ENCODE measurements around the gene PHF21A. TPM values are rescaled to one million over a fixed set of nuclear protein-coding genes. Genes with fewer than 3 reads are reported as not detected.
A peak's percentile ranks its signal among the peaks of the same experiment; 100 is the strongest.

The PHF21A gene
- total RNA-seq, 1 experiment from 2014 or later, result 8.2 TPM

GRCh38 chr11:45997599-45997998 lies 123.7 kb downstream of the PHF21A start:
- Histone ChIP-seq H3K4me2 (ENCODE audit: low read length) (no peak overlapping the region), H3K36me3 (ENCODE audit: low read depth, low read length) (no peaks in the 10 kb centered on the region), H3K79me2 (ENCODE audit: low read length) (no peaks in the 10 kb centered on the region), H3K9me3 (ENCODE audit: low read length) (no peaks in the 10 kb centered on the region), H3F3A (ENCODE audit: low read length, unreplicated experiment) (no peaks in the 10 kb centered on the region), H3K9ac (ENCODE audit: low read length) (no peak overlapping the region), H3K9me2 (replicated peaks; ENCODE audit: low read length) (no peaks in the 10 kb centered on the region), H3K4me1 (ENCODE audit: insufficient read depth, low read length) (no peaks in the 10 kb centered on the region), H3K27ac (ENCODE audit: low read length) (no peak overlapping the region), H4K20me1 (ENCODE audit: low read length) (no peaks in the 10 kb centered on the region), H3K4me3 (ENCODE audit: low read length) (no peak overlapping the region), H3K27me3 (ENCODE audit: low read length) (no peaks in the 10 kb centered on the region), H2AFZ (ENCODE audit: low read length) (no peak overlapping the region)
- intact Hi-C loops (cut with micrococcal nuclease), result no loop called here
- CTCF ChIA-PET, result no interaction called here
- DNase-seq, result peak; percentile 9
- TF ChIP-seq CTCF (conservative IDR thresholded peaks at IDR 0.05; ENCODE audit: low read depth, low read length) (no peak), EZH2 (IDR thresholded peaks at IDR 0.05; ENCODE audit: low read length, unreplicated experiment) (no peak), EZH2phosphoT487 (IDR thresholded peaks at IDR 0.05; ENCODE audit: borderline replicate concordance, low read length) (no peak)
- BruUV-seq (replicated peaks), result TSS peak; percentile 15
- ATAC-seq, result no peak
- POLR2A ChIA-PET (ENCODE audit: unreplicated experiment), result no interaction called here

- H2AFZ ChIP-seq (ENCODE audit: low read length), result no peak overlapping the region
- H3K9me2 ChIP-seq (replicated peaks; ENCODE audit: low read length), result no peaks in the 10 kb centered on the region
- H3K36me3 ChIP-seq (ENCODE audit: low read depth, low read length), result no peaks in the 10 kb centered on the region
- no peaks in the 10 kb centered on the region for H3K9me3 ChIP-seq (ENCODE audit: low read length)
- H3K4me1 ChIP-seq (ENCODE audit: insufficient read depth, low read length), result no peaks in the 10 kb centered on the region
- H4K20me1 ChIP-seq (ENCODE audit: low read length), result no peaks in the 10 kb centered on the region
- POLR2A ChIA-PET (ENCODE audit: unreplicated experiment), result no interaction called here
- CTCF ChIA-PET, result no interaction called here
- no peaks in the 10 kb centered on the region for H3F3A ChIP-seq (ENCODE audit: low read length, unreplicated experiment)
- no peak overlapping the region for H3K4me2 ChIP-seq (ENCODE audit: low read length)
- no peak for ATAC-seq
- intact Hi-C loops (cut with micrococcal nuclease), result no loop called here
- no peak overlapping the region for H3K27ac ChIP-seq (ENCODE audit: low read length)
- H3K9ac ChIP-seq (ENCODE audit: low read length), result no peak overlapping the region
- no peak overlapping the region for H3K4me3 ChIP-seq (ENCODE audit: low read length)
- no peaks in the 10 kb centered on the region for H3K27me3 ChIP-seq (ENCODE audit: low read length)
- no TSS peak for BruUV-seq (replicated peaks)
- DNase-seq, result no peak
- TF ChIP-seq CTCF (conservative IDR thresholded peaks at IDR 0.05; ENCODE audit: low read depth, low read length), result no peak
- no peak for TF ChIP-seq EZH2 (IDR thresholded peaks at IDR 0.05; ENCODE audit: low read length, unreplicated experiment)
- no peak for TF ChIP-seq EZH2phosphoT487 (IDR thresholded peaks at IDR 0.05; ENCODE audit: borderline replicate concordance, low read length)
- no peaks in the 10 kb centered on the region for H3K79me2 ChIP-seq (ENCODE audit: low read length)
These were observed 125.9 kb downstream of the PHF21A start for GRCh38 chr11:45995342-45995734.

GRCh38 chr11:45994371-45995341 lies 126.6 kb downstream of the PHF21A start:
- CTCF ChIA-PET, result no interaction called here
- Histone ChIP-seq H3K79me2 (ENCODE audit: low read length) (no peaks in the 10 kb centered on the region), H3K4me2 (ENCODE audit: low read length) (no peak overlapping the region), H3K9me3 (ENCODE audit: low read length) (no peaks in the 10 kb centered on the region), H3K9ac (ENCODE audit: low read length) (no peak overlapping the region), H4K20me1 (ENCODE audit: low read length) (no peaks in the 10 kb centered on the region), H3K4me3 (ENCODE audit: low read length) (no peak overlapping the region), H2AFZ (ENCODE audit: low read length) (no peak overlapping the region), H3K36me3 (ENCODE audit: low read depth, low read length) (no peaks in the 10 kb centered on the region), H3K27me3 (ENCODE audit: low read length) (no peaks in the 10 kb centered on the region), H3K9me2 (replicated peaks; ENCODE audit: low read length) (no peaks in the 10 kb centered on the region), H3F3A (ENCODE audit: low read length, unreplicated experiment) (no peaks in the 10 kb centered on the region), H3K4me1 (ENCODE audit: insufficient read depth, low read length) (no peaks in the 10 kb centered on the region), H3K27ac (ENCODE audit: low read length) (no peak overlapping the region)
- TF ChIP-seq EZH2 (IDR thresholded peaks at IDR 0.05; ENCODE audit: low read length, unreplicated experiment), result no peak
- no peak for TF ChIP-seq EZH2phosphoT487 (IDR thresholded peaks at IDR 0.05; ENCODE audit: borderline replicate concordance, low read length)
- no peak for TF ChIP-seq CTCF (conservative IDR thresholded peaks at IDR 0.05; ENCODE audit: low read depth, low read length)
- POLR2A ChIA-PET (ENCODE audit: unreplicated experiment), result no interaction called here
- ATAC-seq (no peak), DNase-seq (no peak)
- intact Hi-C loops (cut with micrococcal nuclease), result no loop called here
- no TSS peak for BruUV-seq (replicated peaks)
